ENCODE measurements around the gene PPP1R3C.

PPP1R3C gene

DNA sequence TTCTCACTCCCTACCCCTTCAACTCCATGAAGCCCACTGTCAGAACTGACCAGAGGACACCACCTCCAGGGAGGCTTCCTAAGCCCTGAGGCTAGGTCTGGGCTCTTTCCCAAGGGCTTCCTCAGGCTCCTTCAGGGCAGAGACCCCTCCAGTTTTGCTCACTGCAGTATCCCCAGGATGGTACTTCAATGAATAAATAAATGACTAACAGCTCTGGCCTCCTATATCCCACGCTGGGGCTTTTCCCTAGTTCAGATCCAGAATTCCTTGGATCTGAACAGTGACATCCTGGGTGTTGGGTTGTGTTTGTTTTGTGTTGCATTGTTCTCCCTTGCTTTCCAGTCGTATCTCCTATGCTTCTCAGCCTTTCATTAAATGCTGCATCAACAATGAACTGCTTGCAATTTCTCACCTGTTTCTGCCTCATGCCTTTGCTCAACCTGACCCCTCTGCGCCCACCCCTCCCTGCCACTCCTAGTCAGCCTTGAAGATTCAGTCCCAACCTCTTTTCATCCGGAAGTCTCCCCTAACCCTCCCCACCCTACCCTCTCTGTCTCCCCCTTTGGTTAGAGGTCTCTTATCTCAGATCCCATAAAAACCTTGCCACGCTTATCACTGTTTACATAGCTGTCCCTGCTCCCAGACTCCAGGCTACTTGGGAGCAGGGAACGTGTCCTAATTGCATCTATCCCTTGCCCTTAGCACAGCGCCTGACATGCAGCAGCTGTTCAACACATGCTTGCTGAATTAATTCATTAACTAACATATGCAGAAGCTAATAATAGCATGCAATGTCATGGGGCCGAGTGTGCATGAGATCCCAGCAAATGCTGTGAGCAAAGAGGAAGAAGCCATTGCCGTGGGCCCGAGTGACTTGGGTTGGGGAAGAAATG is 41.7 kb downstream of the PPP1R3C start:
- no peak overlapping the region for H3K27ac ChIP-seq (ENCODE audit: insufficient read depth, low read depth, low read length, poor library complexity, severe bottlenecking)
- no peak overlapping the region for H3K4me3 ChIP-seq (ENCODE audit: insufficient read depth, low read depth, low read length)
- H3K4me1 ChIP-seq (ENCODE audit: control insufficient read depth, insufficient read depth, low read length), result no peaks in the 10 kb centered on the region
- H3K27me3 ChIP-seq (ENCODE audit: control insufficient read depth, insufficient read depth, low read length, poor library complexity, severe bottlenecking), result no peaks in the 10 kb centered on the region
- 89 to 91% methylated on average over 10 of the region's 10 CpGs for WGBS, 2 experiments
- no peaks in the 10 kb centered on the region for H3K9me3 ChIP-seq (ENCODE audit: control insufficient read depth, low read length)
- H3K36me3 ChIP-seq (ENCODE audit: control insufficient read depth, insufficient read depth, low read length), result no peaks in the 10 kb centered on the region

GRCh38 chr10:91590142-91590903 is 42.5 kb downstream of the PPP1R3C start:
- Histone ChIP-seq H3K4me3 (ENCODE audit: insufficient read depth, low read depth, low read length) (no peak overlapping the region), H3K9me3 (ENCODE audit: control insufficient read depth, low read length) (no peaks in the 10 kb centered on the region), H3K27ac (ENCODE audit: insufficient read depth, low read depth, low read length, poor library complexity, severe bottlenecking) (no peak overlapping the region), H3K4me1 (ENCODE audit: control insufficient read depth, insufficient read depth, low read length) (no peaks in the 10 kb centered on the region), H3K27me3 (ENCODE audit: control insufficient read depth, insufficient read depth, low read length, poor library complexity, severe bottlenecking) (no peaks in the 10 kb centered on the region), H3K36me3 (ENCODE audit: control insufficient read depth, insufficient read depth, low read length) (no peaks in the 10 kb centered on the region)
- 90 to 94% methylated on average over 7 of the region's 7 CpGs for WGBS, 2 experiments

GRCh38 chr10:91589658-91590035 is 43.2 kb downstream of the PPP1R3C start:
- 93 to 97% methylated on average over 2 to 3 of the region's 3 CpGs for WGBS, 2 experiments

DNA sequence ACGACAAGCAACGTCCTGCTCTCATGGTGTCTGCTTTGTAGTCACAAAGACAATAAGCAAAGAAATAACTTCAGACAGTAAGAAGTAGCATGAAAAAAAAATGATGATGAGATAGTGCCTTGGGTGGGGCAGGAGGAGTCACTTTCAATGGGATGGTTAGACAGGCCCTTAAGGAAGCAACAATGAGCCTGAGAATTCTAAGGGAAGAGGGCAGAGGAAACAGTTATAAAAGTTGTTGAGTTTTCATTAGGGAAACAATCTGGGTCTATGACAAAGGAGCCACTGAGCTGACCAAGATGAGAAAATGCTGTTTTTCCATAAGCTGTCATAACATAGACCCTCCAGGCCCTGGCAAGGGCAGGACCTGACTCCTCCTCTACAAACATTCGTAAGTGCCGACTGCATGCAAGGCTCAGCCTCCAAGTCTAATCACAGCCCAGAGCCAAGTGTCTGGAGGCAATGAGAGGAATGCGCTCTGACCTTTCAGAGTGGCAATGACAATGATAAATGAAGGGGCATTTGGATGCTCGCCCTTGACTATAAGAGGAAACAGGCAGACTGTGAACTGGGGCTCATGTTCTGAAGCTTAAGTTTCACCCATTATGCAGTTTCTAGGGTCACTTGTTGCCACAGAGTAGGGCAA is 43.7 kb downstream of the PPP1R3C start:
- WGBS, 2 experiments, result 95 to 97% methylated on average over 6 of the region's 6 CpGs
- Histone ChIP-seq H3K27ac (ENCODE audit: insufficient read depth, low read depth, low read length, poor library complexity, severe bottlenecking) (no peak overlapping the region), H3K4me3 (ENCODE audit: insufficient read depth, low read depth, low read length) (no peak overlapping the region), H3K4me1 (ENCODE audit: control insufficient read depth, insufficient read depth, low read length) (no peaks in the 10 kb centered on the region), H3K9me3 (ENCODE audit: control insufficient read depth, low read length) (no peaks in the 10 kb centered on the region), H3K36me3 (ENCODE audit: control insufficient read depth, insufficient read depth, low read length) (no peaks in the 10 kb centered on the region), H3K27me3 (ENCODE audit: control insufficient read depth, insufficient read depth, low read length, poor library complexity, severe bottlenecking) (no peaks in the 10 kb centered on the region)

More at GRCh38 chr10:91589658-91590035, 43.2 kb downstream of the PPP1R3C start:
- no peak overlapping the region for H3K4me3 ChIP-seq (ENCODE audit: insufficient read depth, low read depth, low read length)
- no peaks in the 10 kb centered on the region for H3K9me3 ChIP-seq (ENCODE audit: control insufficient read depth, low read length)
- H3K27me3 ChIP-seq (ENCODE audit: control insufficient read depth, insufficient read depth, low read length, poor library complexity, severe bottlenecking), result no peaks in the 10 kb centered on the region
- no peak overlapping the region for H3K27ac ChIP-seq (ENCODE audit: insufficient read depth, low read depth, low read length, poor library complexity, severe bottlenecking)
- H3K4me1 ChIP-seq (ENCODE audit: control insufficient read depth, insufficient read depth, low read length), result no peaks in the 10 kb centered on the region
- H3K36me3 ChIP-seq (ENCODE audit: control insufficient read depth, insufficient read depth, low read length), result no peaks in the 10 kb centered on the region

DNA sequence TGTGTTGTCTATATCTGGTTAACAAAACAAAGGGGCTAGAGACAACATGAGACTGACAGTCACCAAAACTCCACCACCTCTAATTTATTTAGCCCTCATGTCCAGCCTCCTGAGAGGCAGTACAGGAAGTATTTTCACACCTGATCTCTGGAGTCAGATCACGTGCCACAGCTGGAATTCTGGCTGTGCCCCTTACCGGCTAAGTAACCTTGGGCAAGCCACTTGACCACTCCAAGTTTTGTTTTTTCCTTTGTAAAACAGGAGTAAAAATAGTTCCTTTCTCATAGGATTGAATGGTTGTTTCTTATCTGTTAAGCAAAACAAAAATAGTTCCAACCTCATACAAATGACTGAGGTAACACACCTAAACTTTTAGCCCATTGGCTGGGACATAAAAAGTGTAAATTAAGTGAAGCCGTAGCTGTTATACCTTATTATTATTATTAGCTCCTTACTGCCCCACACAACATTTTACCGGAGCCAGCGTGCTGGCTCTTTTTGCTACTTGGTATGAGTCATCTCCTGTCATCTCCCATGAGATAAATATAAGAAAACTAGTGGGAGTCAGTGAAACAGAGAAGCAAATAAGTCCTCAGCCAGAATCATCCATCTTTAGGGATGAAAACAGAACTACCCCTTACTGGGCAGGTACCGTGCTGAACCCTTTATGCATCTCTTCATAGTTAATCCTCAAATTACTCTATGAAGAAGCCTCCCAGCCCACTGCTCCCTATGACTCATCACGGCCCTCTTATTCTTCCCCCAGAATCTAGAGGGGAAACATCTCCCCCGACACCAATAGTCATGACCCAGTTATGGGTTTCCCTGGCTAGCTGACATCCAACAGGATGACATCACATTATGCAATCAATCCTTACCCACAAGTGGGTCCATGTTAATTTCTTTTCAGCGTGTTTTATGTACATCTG is 44.9 kb downstream of the PPP1R3C start:
- no peaks in the 10 kb centered on the region for H3K4me1 ChIP-seq (ENCODE audit: control insufficient read depth, insufficient read depth, low read length)
- no peaks in the 10 kb centered on the region for H3K36me3 ChIP-seq (ENCODE audit: control insufficient read depth, insufficient read depth, low read length)
- no peak overlapping the region for H3K27ac ChIP-seq (ENCODE audit: insufficient read depth, low read depth, low read length, poor library complexity, severe bottlenecking)
- H3K27me3 ChIP-seq (ENCODE audit: control insufficient read depth, insufficient read depth, low read length, poor library complexity, severe bottlenecking), result no peaks in the 10 kb centered on the region
- no peak overlapping the region for H3K4me3 ChIP-seq (ENCODE audit: insufficient read depth, low read depth, low read length)
- no peaks in the 10 kb centered on the region for H3K9me3 ChIP-seq (ENCODE audit: control insufficient read depth, low read length)
- 85 to 92% methylated on average over 7 to 9 of the region's 9 CpGs for WGBS, 2 experiments

DNA sequence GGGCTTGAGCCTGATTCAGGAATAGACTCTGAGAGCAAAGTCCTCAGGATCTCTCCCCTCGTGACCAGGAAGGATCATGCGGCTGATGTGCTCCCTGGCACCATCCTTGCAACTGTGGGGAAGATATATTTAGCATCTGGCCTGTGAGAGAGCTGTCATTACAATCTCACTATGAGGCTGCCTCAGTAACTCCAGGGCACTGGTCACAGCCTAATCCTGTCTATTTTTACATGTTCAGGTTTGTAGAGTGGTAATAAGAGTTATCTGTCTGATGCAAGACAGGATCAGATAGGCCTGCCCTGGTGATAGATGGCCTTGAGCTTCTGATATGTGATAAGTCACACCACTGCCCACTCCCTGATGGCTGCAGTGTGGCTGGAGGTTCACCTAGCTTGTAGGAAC is 50.7 kb downstream of the PPP1R3C start:
- no peak overlapping the region for H3K4me3 ChIP-seq (ENCODE audit: insufficient read depth, low read depth, low read length)
- WGBS, 2 experiments, result 95 to 96% methylated on average over 2 of the region's 2 CpGs
- H3K27ac ChIP-seq (ENCODE audit: insufficient read depth, low read depth, low read length, poor library complexity, severe bottlenecking), result no peak overlapping the region
- H3K27me3 ChIP-seq (ENCODE audit: control insufficient read depth, insufficient read depth, low read length, poor library complexity, severe bottlenecking), result no peaks in the 10 kb centered on the region
- no peaks in the 10 kb centered on the region for H3K4me1 ChIP-seq (ENCODE audit: control insufficient read depth, insufficient read depth, low read length)
- no peaks in the 10 kb centered on the region for H3K36me3 ChIP-seq (ENCODE audit: control insufficient read depth, insufficient read depth, low read length)
- H3K9me3 ChIP-seq (ENCODE audit: control insufficient read depth, low read length), result no peaks in the 10 kb centered on the region

DNA sequence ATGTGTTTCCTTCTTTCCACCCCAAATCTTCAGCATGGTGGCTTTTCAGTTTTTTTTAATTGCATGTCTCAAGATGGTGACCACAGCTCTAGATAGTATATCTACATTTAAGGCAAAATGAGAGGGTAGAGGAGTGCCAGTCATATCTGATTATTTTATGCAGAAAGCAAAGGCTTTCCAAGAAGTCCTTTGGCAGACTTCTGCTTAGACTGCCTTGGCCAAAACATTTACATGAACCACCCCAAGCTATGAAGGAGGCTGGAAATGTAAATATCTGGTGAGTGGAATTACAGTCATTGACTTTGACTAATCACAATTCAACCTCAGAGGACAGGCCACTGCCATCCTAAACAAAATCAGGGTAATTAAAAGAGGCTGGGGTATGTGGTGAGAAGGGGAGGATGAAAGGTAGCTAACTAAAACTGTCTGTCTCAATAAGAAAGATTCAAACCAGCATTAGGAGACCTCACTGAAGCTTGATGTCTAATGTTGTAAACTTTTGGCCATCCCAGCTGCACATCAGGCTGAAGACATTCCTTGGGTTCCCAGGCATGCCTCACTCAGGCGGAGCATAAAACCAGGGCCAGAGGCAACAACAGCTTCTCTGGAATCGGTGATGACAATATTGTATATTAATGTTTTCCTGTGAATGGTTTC is 53.4 kb downstream of the PPP1R3C start:
- H3K9me3 ChIP-seq (ENCODE audit: control insufficient read depth, low read length), result no peaks in the 10 kb centered on the region
- H3K27ac ChIP-seq (ENCODE audit: insufficient read depth, low read depth, low read length, poor library complexity, severe bottlenecking), result no peak overlapping the region
- no peaks in the 10 kb centered on the region for H3K36me3 ChIP-seq (ENCODE audit: control insufficient read depth, insufficient read depth, low read length)
- no peaks in the 10 kb centered on the region for H3K27me3 ChIP-seq (ENCODE audit: control insufficient read depth, insufficient read depth, low read length, poor library complexity, severe bottlenecking)
- no peaks in the 10 kb centered on the region for H3K4me1 ChIP-seq (ENCODE audit: control insufficient read depth, insufficient read depth, low read length)
- WGBS, 2 experiments, result 95 to 97% methylated on average over 2 of the region's 2 CpGs
- no peak overlapping the region for H3K4me3 ChIP-seq (ENCODE audit: insufficient read depth, low read depth, low read length)
